DMS153 treated with DMSO at 0.1 percent for 48 hours (cell line): ENCODE data around the gene SELPLG.
"Not testable (repeated sequence)": the region's sequence is repeated elsewhere in the genome, so short reads cannot be mapped to it uniquely, and the experiment has no call there.

Experiments
- DNase-seq: peaks from one replicate; lab custom pipeline; 2025; ENCODE audit not compliant: unreplicated experiment; lab: John Stamatoyannopoulos, UW

SELPLG gene

GRCh38 chr12:108575199-108575912, 58.3 kb downstream of the SELPLG start:
- no peak for DNase-seq

GRCh38 chr12:108574276-108574675, 59.4 kb downstream of the SELPLG start:
- DNase-seq, result not testable (repeated sequence)

- no peak for DNase-seq
Measured at GRCh38 chr12:108573317-108573716, 60.4 kb downstream of the SELPLG start.

GRCh38 chr12:108572166-108572790, 61.4 kb downstream of the SELPLG start:
- no peak for DNase-seq
